ENCODE measurements around the gene SPEM3.

Gene SPEM3

DNA sequence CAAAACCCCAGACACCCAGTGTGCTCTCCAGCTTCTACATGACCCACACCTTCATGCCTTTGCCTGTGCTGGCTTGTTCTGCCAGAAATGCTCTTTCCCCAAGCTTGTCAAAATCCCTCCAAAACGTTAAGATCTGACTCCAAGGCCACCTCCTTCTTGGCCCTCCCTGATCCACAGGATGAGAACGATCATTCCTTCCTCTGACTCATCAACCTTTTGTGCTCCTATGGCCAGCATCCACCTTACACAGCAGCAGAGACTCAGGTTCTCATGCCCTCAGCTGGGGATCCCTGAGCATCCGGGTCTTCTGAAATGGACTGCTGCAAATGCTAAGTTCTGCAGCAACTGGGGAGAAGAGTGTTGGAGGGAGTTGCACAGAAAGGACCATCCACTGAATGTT lies 47.8 kb downstream of the SPEM3 start:
- no peak for DNase-seq (ENCODE audit: low read depth, low spot score)
- CTCF ChIA-PET, result interaction anchor here (1.2 to 3.2 kb wide), 6 partner anchors 13 to 121 kb away, joined by 3 to 13 read pairs (median 4); no protein-coding TSS in a partner anchor
- POLR2A ChIA-PET, result interaction anchor here (0.6 to 2.8 kb wide), 3 partner anchors 9 to 21 kb away, joined by 3 to 18 read pairs (median 4); partner anchors contain the start of gene POLR2A
- H3K4me3 ChIP-seq (ENCODE audit: low read depth, low read length), result peak overlapping the region; percentile 72; the same call in 1 of the 2 replicates
- TF ChIP-seq, protein P1, sequence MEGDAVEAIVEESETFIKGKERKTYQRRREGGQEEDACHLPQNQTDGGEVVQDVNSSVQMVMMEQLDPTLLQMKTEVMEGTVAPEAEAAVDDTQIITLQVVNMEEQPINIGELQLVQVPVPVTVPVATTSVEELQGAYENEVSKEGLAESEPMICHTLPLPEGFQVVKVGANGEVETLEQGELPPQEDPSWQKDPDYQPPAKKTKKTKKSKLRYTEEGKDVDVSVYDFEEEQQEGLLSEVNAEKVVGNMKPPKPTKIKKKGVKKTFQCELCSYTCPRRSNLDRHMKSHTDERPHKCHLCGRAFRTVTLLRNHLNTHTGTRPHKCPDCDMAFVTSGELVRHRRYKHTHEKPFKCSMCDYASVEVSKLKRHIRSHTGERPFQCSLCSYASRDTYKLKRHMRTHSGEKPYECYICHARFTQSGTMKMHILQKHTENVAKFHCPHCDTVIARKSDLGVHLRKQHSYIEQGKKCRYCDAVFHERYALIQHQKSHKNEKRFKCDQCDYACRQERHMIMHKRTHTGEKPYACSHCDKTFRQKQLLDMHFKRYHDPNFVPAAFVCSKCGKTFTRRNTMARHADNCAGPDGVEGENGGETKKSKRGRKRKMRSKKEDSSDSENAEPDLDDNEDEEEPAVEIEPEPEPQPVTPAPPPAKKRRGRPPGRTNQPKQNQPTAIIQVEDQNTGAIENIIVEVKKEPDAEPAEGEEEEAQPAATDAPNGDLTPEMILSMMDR (IDR thresholded peaks at IDR 0.05; ENCODE audit: insufficient read depth, low read length, missing control alignments), result no peak

DNA sequence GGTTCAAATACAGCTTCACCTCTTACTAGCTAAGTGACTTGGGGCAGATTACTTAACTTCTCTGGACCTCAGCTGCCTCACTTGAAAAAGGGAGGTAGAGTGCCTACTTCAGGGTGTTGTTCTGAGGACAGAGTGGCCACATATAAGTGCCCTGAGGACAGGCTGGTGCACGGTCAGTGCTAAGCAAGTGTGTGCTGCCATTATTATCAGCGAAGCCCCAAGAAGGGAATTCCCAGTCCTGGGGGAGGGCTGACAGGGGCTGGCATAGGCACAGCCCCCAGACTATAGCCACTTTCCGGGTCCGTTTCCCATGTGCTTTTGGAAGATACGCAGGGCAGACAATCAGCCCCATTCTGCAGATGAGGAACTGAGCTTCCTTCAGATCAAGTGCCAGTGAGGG lies 48.3 kb downstream of the SPEM3 start:
- no peak for DNase-seq (ENCODE audit: low read depth, low spot score)
- CTCF ChIA-PET, result interaction anchor here (1.2 to 3.2 kb wide), 6 partner anchors 14 to 121 kb away, joined by 4 to 13 read pairs (median 4); partner anchors contain the start of gene FGF11
- POLR2A ChIA-PET, result interaction anchor here (0.6 to 2.8 kb wide), 3 partner anchors 8 to 21 kb away, joined by 3 to 18 read pairs (median 4); partner anchors contain the start of gene POLR2A
- peak overlapping the region; percentile 72 for H3K4me3 ChIP-seq (ENCODE audit: low read depth, low read length)
- TF ChIP-seq, protein P1 (IDR thresholded peaks at IDR 0.05; ENCODE audit: insufficient read depth, low read length, missing control alignments), result no peak

DNA sequence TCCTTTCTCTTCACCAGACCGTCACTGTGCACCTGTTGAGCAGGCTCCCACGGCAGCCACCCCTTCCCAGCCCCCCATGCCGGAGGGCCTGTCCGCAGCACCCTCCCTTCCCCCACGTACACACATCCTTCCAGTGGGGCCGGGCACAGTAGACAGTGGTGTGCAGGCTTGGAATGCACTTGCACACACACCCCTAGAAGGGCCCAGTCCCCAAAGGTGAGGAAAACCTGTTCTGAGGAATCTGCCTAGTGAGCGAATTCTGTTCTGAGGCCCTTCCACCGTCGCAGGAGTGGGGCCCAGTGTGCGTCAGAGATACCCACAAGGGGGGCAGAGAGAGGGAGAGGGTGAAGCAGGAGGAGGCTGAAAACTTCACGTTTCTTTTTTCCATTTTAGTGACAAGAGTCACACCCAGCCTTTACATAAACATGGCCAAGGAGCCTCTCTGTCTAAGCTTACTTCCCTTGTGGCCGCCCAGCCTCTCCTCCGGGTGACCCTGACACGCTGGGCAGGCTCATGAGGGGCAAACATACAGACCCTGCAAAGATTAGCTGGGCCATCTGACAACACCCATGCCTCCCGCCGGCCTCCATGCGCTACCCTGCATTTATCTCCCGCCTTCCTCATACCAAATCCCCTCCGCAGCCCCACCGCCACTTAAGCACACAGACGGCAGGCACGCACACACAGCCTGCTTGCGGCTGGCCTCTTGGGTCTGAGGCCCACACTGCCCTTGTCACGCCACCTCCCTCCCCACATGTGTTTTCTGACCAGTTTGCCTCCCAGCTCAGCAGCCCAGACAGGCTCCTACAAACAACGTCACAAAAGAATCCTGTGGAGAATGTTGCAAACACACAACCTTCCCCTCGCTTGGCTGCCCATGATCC lies 49.0 kb downstream of the SPEM3 start:
- ChIA-PET POLR2A (interaction anchor here (0.8 to 2.8 kb wide), 5 partner anchors 7 to 122 kb away, joined by 3 to 18 read pairs (median 3); partner anchors contain the start of gene POLR2A), CTCF (interaction anchor here (1.2 to 3.2 kb wide), 6 partner anchors 14 to 122 kb away, joined by 4 to 13 read pairs (median 4); partner anchors contain the start of gene FGF11)
- DNase-seq (ENCODE audit: low read depth, low spot score), result peak; percentile 59
- peak overlapping the region; percentile 72 for H3K4me3 ChIP-seq (ENCODE audit: low read depth, low read length)
- TF ChIP-seq, protein P1 (IDR thresholded peaks at IDR 0.05; ENCODE audit: insufficient read depth, low read length, missing control alignments), result no peak

DNA sequence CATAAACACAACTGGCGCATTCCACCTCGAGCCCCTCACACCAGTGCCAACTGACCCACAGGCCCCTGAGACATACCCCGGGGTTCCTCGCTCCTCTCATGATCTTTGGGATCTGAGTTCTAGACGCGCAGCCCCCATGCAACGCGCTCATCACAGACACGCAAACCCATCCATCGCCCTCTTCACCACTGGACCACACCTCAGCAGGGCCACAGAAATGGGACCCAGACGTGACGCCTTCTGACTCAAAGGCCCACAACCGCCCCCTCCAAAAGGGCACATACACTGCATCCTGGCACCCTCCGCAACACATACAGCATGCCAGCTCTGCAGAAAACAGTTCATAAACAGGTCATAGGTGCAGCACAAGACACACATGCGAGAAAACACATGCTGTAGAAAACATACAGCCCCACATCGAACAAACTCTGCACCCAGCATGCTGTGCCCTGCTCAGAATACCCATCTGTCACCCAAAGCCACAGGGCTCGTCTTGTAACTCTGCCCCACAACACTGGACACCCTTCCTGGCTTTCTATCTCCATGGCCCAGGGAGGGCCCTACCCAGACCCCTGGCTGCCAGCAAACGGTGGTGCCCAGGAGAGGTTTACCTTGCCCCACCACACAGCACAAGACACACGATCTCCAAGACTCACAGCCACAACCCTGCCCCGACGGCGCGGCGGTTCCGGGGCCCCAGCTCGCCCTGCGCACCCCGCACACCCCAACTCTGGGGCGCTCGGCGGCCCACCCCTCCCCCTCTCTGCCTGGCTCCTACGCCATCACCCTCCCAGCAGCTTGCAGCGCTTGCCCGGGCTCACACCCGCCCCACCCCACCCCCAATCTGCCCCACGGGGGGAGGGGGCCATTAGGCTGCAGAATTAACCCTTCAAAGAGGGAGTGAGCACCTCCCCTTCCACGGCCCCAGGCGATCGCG lies 49.9 kb downstream of the SPEM3 start:
- TF ChIP-seq, protein P1 (IDR thresholded peaks at IDR 0.05; ENCODE audit: insufficient read depth, low read length, missing control alignments), result no peak
- H3K4me3 ChIP-seq (ENCODE audit: low read depth, low read length), result peak overlapping the region; percentile 72
- DNase-seq (ENCODE audit: low read depth, low spot score), result no peak
- ChIA-PET CTCF (interaction anchor here (1.3 to 3.2 kb wide), 2 partner anchors 39 to 42 kb away, joined by 4 to 13 read pairs; partner anchors contain the start of gene FGF11), POLR2A (interaction anchor here (0.8 to 1.2 kb wide), 6 partner anchors 12 to 123 kb away, joined by 3 to 4 read pairs (median 3); no protein-coding TSS in a partner anchor)

DNA sequence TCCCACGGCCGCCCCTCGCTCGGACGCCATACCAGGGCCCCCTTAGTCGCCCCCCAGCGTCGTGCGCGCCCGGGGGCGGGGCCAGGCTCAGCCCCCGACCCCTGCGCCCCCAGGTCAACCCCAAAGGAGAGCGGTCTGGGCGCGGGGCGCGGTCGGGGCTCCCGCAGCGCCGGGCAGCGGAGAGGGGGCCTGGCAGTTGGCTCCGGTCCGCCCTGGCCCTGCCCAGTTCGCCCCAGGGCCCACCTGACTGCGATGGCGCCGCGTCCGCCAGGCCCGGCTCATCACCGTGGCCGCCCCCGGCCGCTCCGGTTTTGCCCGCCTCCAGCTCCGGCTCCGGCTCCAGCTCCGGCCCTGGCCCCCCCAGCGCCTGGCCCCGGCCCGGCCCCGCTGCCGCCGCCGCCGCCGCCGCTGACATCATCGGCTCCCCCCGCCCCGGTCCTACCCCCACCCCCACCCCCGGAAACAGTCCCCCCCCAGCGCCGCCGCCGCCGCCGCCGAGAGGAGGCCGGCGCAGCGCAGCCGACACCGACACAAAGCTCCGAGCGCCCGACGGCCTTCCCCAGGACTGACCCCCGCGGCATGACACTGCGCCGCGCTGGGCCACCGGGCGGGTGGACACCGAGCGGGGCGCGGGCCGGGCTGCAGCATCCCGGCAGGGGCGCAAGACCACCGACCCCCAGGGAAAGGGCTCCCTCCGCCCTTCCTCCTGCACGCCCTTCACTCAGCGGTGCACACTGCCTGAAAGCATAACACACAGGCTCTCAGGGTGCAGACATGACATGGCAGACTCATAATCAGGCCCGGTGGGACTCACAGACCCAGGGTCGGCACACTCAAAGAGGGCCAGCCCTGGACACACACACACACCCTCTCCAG lies 50.8 kb downstream of the SPEM3 start, which contains the start of gene ZBTB4:
Gene ZBTB4, minus strand, starts transcription at position 419 of the 876 bp plus-strand sequence. CDS start 12,830 bp downstream, outside the sequence.
- TF ChIP-seq, protein P1 (IDR thresholded peaks at IDR 0.05; ENCODE audit: insufficient read depth, low read length, missing control alignments), result no peak
- ChIA-PET POLR2A (interaction anchor here (0.6 to 1.4 kb wide), 8 partner anchors 21 to 150 kb away, joined by 3 to 6 read pairs (median 3); partner anchors contain the start of gene TMEM256), CTCF (interaction anchor here (1.4 to 2.0 kb wide), 2 partner anchors 42 to 81 kb away, joined by 3 to 6 read pairs; no protein-coding TSS in a partner anchor)
- DNase-seq (ENCODE audit: low read depth, low spot score), result no peak
- peak within 1 kb of the TSS; percentile 72 for H3K4me3 ChIP-seq (ENCODE audit: low read depth, low read length)
